Measurements from ENCODE around the gene CHMP1B.

Gene CHMP1B

GRCh38 chr18:11897781-11898180, 46.6 kb downstream of the CHMP1B start:
- TF ChIP-seq CTCF (IDR thresholded peaks at IDR 0.05), result no peak

- no peak for TF ChIP-seq CTCF (IDR thresholded peaks at IDR 0.05)
Measured at GRCh38 chr18:11899063-11899462, 47.9 kb downstream of the CHMP1B start.

- no peak for TF ChIP-seq CTCF (IDR thresholded peaks at IDR 0.05)
Measured at GRCh38 chr18:11901826-11902438, 50.7 kb downstream of the CHMP1B start.

GRCh38 chr18:11902522-11903292, 51.5 kb downstream of the CHMP1B start:
- TF ChIP-seq CTCF (IDR thresholded peaks at IDR 0.05), result no peak
